ENCODE measurements around the gene PNPLA8.
"Not testable (repeated sequence)": the region's sequence is repeated elsewhere in the genome, so short reads cannot be mapped to it uniquely, and the experiment has no call there.

Gene PNPLA8

GRCh38 chr7:108541478-108541877, 15.5 kb upstream of the PNPLA8 start:
- H3K4me3 ChIP-seq (ENCODE audit: low read depth, low read length), result no peak overlapping the region
- POLR2A ChIA-PET, result no interaction called here
- CTCF ChIA-PET, result no interaction called here
- TF ChIP-seq CTCF (IDR thresholded peaks at IDR 0.05; ENCODE audit: insufficient read depth, low read length, missing control alignments), result no peak
- no peak for DNase-seq (ENCODE audit: low read depth, low spot score)

GRCh38 chr7:108538685-108539084, 12.8 kb upstream of the PNPLA8 start:
- CTCF ChIA-PET; DNase-seq (ENCODE audit: low read depth, low spot score); H3K4me3 ChIP-seq (ENCODE audit: low read depth, low read length); POLR2A ChIA-PET: not testable (repeated sequence)

GRCh38 chr7:108538236-108538635, 12.3 kb upstream of the PNPLA8 start:
- H3K4me3 ChIP-seq (ENCODE audit: low read depth, low read length); DNase-seq (ENCODE audit: low read depth, low spot score); POLR2A ChIA-PET; CTCF ChIA-PET: not testable (repeated sequence)

GRCh38 chr7:108537229-108537628, 11.3 kb upstream of the PNPLA8 start:
- DNase-seq (ENCODE audit: low read depth, low spot score), result no peak
- CTCF ChIA-PET, result no interaction called here
- no peak overlapping the region for H3K4me3 ChIP-seq (ENCODE audit: low read depth, low read length)
- POLR2A ChIA-PET, result no interaction called here
- no peak for TF ChIP-seq CTCF (IDR thresholded peaks at IDR 0.05; ENCODE audit: insufficient read depth, low read length, missing control alignments)

GRCh38 chr7:108535744-108536143, 9.8 kb upstream of the PNPLA8 start:
- CTCF ChIA-PET, result no interaction called here
- POLR2A ChIA-PET, result no interaction called here
- TF ChIP-seq CTCF (IDR thresholded peaks at IDR 0.05; ENCODE audit: insufficient read depth, low read length, missing control alignments), result no peak
- DNase-seq (ENCODE audit: low read depth, low spot score), result no peak
- H3K4me3 ChIP-seq (ENCODE audit: low read depth, low read length), result no peak overlapping the region

GRCh38 chr7:108535257-108535656, 9.3 kb upstream of the PNPLA8 start:
- no peak for DNase-seq (ENCODE audit: low read depth, low spot score)
- POLR2A ChIA-PET, result no interaction called here
- no peak for TF ChIP-seq CTCF (IDR thresholded peaks at IDR 0.05; ENCODE audit: insufficient read depth, low read length, missing control alignments)
- CTCF ChIA-PET, result no interaction called here
- no peak overlapping the region for H3K4me3 ChIP-seq (ENCODE audit: low read depth, low read length)

- H3K4me3 ChIP-seq (ENCODE audit: low read depth, low read length), result no peak overlapping the region
- POLR2A ChIA-PET, result no interaction called here
- no peak for TF ChIP-seq CTCF (IDR thresholded peaks at IDR 0.05; ENCODE audit: insufficient read depth, low read length, missing control alignments)
- CTCF ChIA-PET, result no interaction called here
- no peak for DNase-seq (ENCODE audit: low read depth, low spot score)
Observed at GRCh38 chr7:108533712-108534111, 7.8 kb upstream of the PNPLA8 start.

- ChIA-PET POLR2A (no interaction called here), CTCF (no interaction called here)
- DNase-seq (ENCODE audit: low read depth, low spot score), result no peak
- H3K4me3 ChIP-seq (ENCODE audit: low read depth, low read length), result no peak overlapping the region
- no peak for TF ChIP-seq CTCF (IDR thresholded peaks at IDR 0.05; ENCODE audit: insufficient read depth, low read length, missing control alignments)
Observed at GRCh38 chr7:108529341-108529740, 3.4 kb upstream of the PNPLA8 start.

All from AG04449 (cell line).